Stimulated activated naive CD4-positive, alpha-beta T cell (primary cell): ENCODE data around the gene ACP4.

ENCODE experiments used
- DNase-seq, 6 experiments: peaks; one replicate each; lab custom pipeline; 2025; lab: John Stamatoyannopoulos, UW

The ACP4 gene

DNA sequence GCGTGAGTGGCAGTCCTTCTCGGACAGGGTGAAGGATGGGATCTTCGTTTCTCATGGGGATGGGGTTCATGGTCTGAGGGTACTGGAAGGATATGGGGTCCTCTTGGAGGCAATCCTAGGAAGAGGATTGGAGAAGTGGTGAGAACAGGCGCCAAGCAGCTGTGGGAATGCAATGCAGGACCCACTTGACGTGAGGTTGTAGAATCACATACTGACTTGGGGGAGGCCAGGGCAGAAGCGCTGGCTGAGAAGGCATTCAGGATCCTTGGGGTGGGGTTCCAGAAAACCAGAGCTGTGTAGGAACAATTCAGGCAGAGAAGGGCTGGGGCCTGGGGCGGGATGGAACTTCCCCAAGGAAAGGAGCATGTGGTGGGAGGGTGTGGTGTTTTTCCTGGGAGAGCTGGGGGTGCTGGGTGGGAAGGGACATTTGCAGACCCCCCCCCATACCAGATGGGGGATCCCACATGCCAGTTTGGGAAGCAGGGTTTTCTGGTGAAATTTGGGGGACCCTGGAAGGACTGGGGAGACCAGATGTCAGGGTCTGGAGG is 32.5 kb downstream of the ACP4 start:
- no peak for DNase-seq

- DNase-seq, result no peak
Measured at GRCh38 chr19:50823389-50824042, 33.3 kb downstream of the ACP4 start, which contains the start of gene KLK1. KLK1 (minus strand) TSS chr19:50823787; CDS start chr19:50823748, 39 bp downstream.

DNA sequence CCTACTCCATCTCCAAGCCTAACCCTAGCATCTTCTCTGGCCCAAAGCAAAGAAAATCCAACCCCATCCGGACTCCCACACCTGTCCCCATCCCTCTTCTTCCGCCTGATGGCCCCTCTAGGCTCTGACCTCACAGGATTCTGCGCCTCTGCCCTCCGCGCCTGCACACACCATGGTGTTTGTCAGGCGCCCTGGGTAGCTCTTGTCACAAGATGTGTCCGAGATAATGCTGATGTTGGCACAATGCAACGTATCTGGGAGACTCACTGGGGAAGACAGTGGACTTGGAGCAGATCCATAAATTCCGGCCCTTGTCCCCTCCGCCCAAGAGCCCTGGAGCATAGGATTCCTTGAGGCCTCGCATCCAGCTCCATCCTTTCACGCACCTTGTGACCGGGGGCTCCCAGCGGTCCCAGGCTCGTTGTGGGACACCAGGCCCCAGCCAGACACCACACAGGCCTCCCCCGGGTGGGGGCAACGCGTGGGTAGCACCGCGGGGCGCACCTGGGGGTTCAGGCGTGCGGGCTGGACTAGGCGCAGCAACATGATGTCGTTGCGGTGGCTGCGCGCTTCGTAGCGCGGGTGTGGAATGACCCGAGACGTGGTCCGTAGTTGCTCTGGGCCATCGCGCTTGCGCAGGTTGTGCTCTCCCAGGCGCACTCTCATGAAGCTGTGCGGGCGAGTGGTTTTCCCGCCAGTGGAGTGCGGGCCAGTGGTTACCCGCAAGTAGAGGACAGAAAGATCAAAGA is 36.5 kb downstream of the ACP4 start:
- DNase-seq, result no peak

- no peak for DNase-seq
Measured at GRCh38 chr19:50827476-50827875, 37.3 kb downstream of the ACP4 start.

DNA sequence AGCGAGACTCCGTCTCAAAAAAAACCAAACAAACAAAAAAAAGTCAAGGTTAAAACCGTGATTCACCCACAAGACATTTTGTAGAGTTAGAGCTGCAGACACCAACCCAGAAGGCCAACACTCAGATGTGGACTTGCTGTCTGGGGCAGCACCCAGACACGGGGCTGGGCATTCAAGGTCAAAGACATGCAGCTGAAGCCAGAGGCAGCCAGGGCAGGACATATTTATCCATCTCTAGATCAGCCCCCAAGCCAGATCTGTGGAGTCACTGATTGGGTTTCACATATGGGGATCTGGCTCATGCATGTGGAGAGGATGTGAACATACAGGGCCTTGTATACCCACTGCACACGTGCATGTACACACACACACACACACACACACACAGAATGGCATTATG is 39.6 kb downstream of the ACP4 start:
- DNase-seq, result no peak

DNA sequence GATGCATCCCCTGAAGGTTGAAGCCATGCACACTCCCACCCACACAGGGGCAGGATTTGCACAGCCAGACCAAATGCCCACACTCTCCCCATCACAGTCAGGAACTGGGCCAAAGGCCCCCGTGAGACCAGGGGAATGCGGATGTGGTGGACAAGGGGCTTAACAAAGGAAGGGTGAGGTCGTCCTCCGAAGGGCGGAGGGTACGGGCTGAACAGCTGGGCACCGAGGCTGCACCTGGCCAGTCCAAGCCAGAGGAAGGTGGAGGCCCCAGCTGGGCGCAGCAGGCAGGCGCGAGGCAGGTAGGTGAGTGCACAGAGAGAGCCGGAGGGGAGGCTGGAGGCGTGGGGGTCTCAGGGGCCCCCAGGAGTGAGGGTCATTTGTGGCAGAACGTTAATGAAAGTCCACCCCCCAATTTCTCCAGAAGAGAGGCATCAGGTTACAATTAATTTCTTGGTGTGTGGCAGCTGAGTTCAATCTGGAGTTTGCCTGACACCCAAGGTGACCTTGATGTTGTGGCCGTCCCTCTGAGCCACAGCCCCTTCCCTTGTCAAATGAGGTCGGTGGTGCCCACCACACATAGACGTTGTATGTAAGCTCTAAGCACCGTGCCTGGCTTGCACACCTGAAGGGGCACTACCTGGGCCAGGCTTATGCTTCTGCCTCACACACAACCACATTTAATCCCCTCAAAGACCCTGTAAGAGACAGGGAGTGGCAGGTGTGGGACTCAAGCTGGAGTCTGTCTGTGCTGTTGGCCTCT is 40.2 kb downstream of the ACP4 start:
- no peak for DNase-seq

DNA sequence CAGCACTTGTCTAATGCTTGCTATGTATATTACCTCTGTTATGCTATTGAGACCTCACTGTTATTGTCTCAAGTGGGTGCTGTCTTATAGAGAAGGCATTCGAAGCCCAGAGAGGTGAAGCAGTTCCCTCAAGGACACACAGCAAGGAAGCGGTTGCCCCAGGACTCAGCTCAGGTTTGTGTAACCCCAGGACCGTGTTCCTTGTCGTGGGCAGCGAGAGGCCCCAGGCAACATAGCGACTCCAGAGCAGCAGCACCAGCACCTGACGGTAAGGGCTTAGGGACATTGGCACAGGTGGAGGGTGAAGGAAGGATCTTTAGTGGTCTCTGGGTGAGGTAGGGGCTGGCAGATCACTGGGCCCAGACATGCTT is 40.8 kb downstream of the ACP4 start:
- no peak for DNase-seq

GRCh38 chr19:50832666-50833065 is 42.5 kb downstream of the ACP4 start:
- DNase-seq, result no peak

DNA sequence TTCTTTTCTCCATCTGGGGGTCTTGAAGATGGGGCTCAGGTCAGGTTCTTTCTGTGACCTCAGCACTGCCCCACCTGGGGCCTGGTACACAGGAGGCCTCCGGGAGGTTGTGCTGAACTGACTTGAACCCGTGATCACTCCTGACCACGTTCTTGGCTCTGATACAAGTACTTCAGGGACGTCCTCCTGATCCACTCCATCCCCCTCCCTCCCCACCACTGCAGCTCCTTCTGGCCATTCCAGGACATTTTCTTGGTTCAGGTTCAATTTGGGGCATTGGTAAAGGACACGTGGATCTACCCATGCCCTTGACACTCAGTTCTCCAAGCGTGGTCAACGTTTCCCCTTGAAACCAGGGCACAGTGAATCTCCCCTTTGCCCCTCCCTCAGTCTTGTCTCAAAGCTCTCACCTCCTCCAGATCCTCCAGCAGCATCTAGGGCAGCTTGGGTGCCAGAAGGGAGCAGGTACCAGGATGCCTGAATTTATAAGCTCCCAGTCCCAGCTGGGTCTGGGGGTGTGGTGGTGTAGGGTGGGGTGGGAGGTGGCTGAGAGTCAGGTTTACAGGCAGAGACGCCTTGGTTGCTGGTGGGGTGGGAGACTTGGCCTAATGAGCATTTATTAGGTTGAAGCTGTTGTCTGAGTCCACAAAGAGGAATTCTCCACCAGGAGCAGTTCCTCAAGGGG is 43.0 kb downstream of the ACP4 start, which contains the start of gene KLK15:
Gene KLK15 (minus strand): TSS at position 458 of the 685 bp plus-strand sequence. CDS start 2,082 bp downstream, outside the sequence.
- no peak for DNase-seq

GRCh38 chr19:50833802-50834167 is 43.6 kb downstream of the ACP4 start:
- DNase-seq, result no peak

GRCh38 chr19:50835103-50835784 is 45.0 kb downstream of the ACP4 start:
- DNase-seq, result no peak

- DNase-seq, result peak in 5 of 6 experiments; percentile 7 to 44 (median 31)
Measured at GRCh38 chr19:50835785-50836542, 45.7 kb downstream of the ACP4 start.

GRCh38 chr19:50836543-50837195 is 46.5 kb downstream of the ACP4 start:
- no peak for DNase-seq

- DNase-seq, result no peak
Measured at GRCh38 chr19:50837300-50837699, 47.1 kb downstream of the ACP4 start.

DNA sequence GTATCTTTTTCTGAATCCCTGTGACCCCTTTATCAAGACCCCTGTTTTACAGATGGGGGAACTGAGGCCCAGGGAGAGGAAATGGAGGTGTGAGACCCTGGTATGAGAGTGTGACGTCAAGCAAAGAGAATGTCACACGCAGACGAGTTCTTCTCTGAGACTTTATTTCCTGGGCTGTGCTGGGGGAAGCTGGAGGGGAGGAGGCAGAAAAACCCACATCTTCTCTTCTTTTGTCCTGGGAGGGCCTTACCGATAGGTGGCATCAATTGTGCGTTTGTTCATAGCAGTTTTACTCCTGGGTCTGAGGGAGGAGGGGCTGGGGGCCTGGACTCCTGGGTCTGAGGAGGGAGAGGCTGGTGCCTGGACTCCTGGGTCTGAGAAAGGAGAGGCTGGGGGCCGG is 48.0 kb downstream of the ACP4 start:
- DNase-seq, result no peak

GRCh38 chr19:50839712-50840655 is 49.8 kb downstream of the ACP4 start:
- DNase-seq, result no peak

DNA sequence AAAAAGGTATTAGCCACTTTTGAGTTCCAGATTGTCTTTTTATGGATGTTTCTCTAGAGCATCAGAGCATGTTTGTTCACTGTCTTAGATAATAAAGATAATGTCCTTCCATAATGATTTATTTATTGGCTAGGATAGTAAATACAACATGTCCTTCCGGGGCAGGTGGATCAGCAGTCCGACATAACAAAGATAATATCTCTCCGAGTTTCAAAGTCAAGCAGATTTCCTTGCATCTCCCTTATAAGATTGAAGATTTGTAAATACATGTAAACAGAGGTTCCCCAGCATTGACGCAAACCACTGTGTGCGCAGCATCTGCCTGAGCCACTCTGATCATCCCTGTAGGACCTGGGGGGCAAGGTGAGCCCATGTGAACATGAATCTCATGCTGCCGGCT is 51.9 kb downstream of the ACP4 start:
- DNase-seq, result no peak

DNA sequence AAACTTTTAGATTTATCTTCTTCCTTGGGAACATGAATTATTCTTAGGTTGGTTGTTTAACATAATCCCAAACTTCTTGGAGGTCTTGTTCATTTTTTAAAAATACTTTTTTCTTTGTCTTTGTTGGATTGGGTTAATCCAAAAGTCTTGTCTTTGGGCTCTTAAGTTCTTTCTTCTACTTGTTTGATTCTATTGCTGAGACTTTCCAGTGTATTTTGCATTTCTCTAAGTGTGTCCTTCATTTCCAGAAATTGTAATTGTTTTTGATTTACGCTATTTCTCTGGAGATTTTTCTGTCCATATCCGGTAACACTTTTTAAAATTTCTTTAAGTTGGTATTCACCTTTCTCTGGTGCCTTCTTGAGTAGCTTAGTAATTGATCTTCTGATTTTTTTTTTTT is 53.0 kb downstream of the ACP4 start:
- DNase-seq, result no peak

DNA sequence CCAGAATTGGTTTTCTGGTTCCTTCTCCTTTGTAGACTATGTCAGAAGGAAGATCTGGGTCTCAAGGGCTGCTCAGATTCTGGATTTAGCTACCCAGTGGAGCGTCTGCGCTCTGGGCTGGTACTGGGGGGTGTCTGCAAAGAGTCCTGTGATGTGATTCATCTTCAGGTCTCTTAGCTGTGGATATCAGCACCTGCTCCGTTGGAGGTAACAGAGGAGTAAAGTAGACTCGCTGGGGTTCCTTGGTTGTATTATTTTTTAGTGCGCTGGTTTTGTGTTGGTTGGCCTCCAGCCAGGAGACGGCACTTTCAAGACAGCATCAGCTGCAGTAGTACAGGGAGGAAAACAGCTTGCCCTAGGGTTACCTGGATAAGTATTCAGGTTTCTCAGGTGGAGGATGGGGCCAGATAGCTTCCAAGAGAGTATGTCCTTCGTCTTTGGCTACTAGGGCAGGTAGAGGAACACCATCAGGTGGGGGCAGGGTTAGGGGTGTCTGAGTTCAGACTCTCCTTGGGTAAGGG is 53.5 kb downstream of the ACP4 start:
- DNase-seq, result no peak
